ENCODE results near the gene GHRL. TPM values are rescaled to one million over a fixed set of nuclear protein-coding genes. Genes with fewer than 3 reads are reported as not detected.
A peak's percentile ranks its signal among the peaks of the same experiment; 100 is the strongest.
"Not testable (repeated sequence)": the region's sequence is repeated elsewhere in the genome, so short reads cannot be mapped to it uniquely, and the experiment has no call there.

GHRL gene
- total RNA-seq, 1 donor: under 0.01 TPM

- H3K27ac ChIP-seq (ENCODE audit: low read depth, low read length): no peak overlapping the region
- no peaks in the 10 kb centered on the region for H3K4me1 ChIP-seq (ENCODE audit: insufficient read depth, low read length)
- no peak overlapping the region for H2AFZ ChIP-seq (ENCODE audit: low read length)
- H3K4me2 ChIP-seq (ENCODE audit: insufficient read depth, low read length): no peak overlapping the region
- no peaks in the 10 kb centered on the region for H3K79me2 ChIP-seq (ENCODE audit: insufficient read depth, low read length)
- no peak overlapping the region for H3K4me3 ChIP-seq (ENCODE audit: insufficient read depth, low read length)
- H3K9me3 ChIP-seq (ENCODE audit: low read depth, low read length): no peaks in the 10 kb centered on the region
- no peak for DNase-seq (ENCODE audit: insufficient read length, low spot score, missing footprints)
- peaks cover 15% of the 10 kb centered on the region for H4K20me1 ChIP-seq (ENCODE audit: insufficient read depth, low read length)
- peaks cover 61% of the 10 kb centered on the region for H3K36me3 ChIP-seq (ENCODE audit: insufficient read depth, low read length)
- H3K27me3 ChIP-seq (ENCODE audit: insufficient read depth, low read length): no peaks in the 10 kb centered on the region
- TF ChIP-seq CTCF (IDR thresholded peaks at IDR 0.05; ENCODE audit: extremely low read depth, low read depth, low read length): no peak
Measured at GRCh38 chr3:10300087-10300486, 7.3 kb upstream of the GHRL start.

DNA sequence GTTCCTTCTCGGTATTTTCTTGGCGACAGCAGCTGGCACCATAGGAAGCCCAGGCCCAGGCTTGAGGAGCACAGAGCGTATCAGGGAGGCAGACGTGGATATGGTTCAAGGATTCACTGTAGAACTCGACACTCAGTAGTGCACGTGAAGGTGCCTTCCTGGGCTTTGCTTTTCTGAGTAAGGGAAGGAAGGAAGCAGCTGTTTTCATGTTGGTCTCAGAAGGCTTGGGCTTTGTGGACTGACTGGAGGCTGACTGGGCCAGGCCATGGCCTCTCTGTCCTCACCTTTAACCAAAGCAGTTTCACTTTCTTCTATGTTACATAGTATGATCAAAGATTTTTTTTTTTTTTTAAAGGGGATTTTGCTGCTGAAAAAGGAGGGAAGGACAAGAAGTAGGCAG is 6.9 kb upstream of the GHRL start:
- Histone ChIP-seq H3K4me2 (ENCODE audit: insufficient read depth, low read length) (no peak overlapping the region), H3K36me3 (ENCODE audit: insufficient read depth, low read length) (peaks cover 57% of the 10 kb centered on the region), H3K4me1 (ENCODE audit: insufficient read depth, low read length) (no peaks in the 10 kb centered on the region), H3K79me2 (ENCODE audit: insufficient read depth, low read length) (no peaks in the 10 kb centered on the region), H4K20me1 (ENCODE audit: insufficient read depth, low read length) (peaks cover 15% of the 10 kb centered on the region), H3K9me3 (ENCODE audit: low read depth, low read length) (no peaks in the 10 kb centered on the region), H3K4me3 (ENCODE audit: insufficient read depth, low read length) (no peak overlapping the region), H3K27ac (ENCODE audit: low read depth, low read length) (no peak overlapping the region), H3K27me3 (ENCODE audit: insufficient read depth, low read length) (no peaks in the 10 kb centered on the region), H2AFZ (ENCODE audit: low read length) (no peak overlapping the region)
- no peak for TF ChIP-seq CTCF (IDR thresholded peaks at IDR 0.05; ENCODE audit: extremely low read depth, low read depth, low read length)
- no peak for DNase-seq (ENCODE audit: insufficient read length, low spot score, missing footprints)

GRCh38 chr3:10299175-10299574 is 6.4 kb upstream of the GHRL start:
- H4K20me1 ChIP-seq (ENCODE audit: insufficient read depth, low read length): peaks cover 15% of the 10 kb centered on the region
- no peak overlapping the region for H3K27ac ChIP-seq (ENCODE audit: low read depth, low read length)
- H3K4me1 ChIP-seq (ENCODE audit: insufficient read depth, low read length): no peaks in the 10 kb centered on the region
- H3K79me2 ChIP-seq (ENCODE audit: insufficient read depth, low read length): no peaks in the 10 kb centered on the region
- no peaks in the 10 kb centered on the region for H3K27me3 ChIP-seq (ENCODE audit: insufficient read depth, low read length)
- no peaks in the 10 kb centered on the region for H3K9me3 ChIP-seq (ENCODE audit: low read depth, low read length)
- no peak overlapping the region for H3K4me2 ChIP-seq (ENCODE audit: insufficient read depth, low read length)
- no peak for DNase-seq (ENCODE audit: insufficient read length, low spot score, missing footprints)
- peaks cover 52% of the 10 kb centered on the region for H3K36me3 ChIP-seq (ENCODE audit: insufficient read depth, low read length)
- peak; percentile 15 for TF ChIP-seq CTCF (IDR thresholded peaks at IDR 0.05; ENCODE audit: extremely low read depth, low read depth, low read length)
- no peak overlapping the region for H3K4me3 ChIP-seq (ENCODE audit: insufficient read depth, low read length)
- no peak overlapping the region for H2AFZ ChIP-seq (ENCODE audit: low read length)

DNA sequence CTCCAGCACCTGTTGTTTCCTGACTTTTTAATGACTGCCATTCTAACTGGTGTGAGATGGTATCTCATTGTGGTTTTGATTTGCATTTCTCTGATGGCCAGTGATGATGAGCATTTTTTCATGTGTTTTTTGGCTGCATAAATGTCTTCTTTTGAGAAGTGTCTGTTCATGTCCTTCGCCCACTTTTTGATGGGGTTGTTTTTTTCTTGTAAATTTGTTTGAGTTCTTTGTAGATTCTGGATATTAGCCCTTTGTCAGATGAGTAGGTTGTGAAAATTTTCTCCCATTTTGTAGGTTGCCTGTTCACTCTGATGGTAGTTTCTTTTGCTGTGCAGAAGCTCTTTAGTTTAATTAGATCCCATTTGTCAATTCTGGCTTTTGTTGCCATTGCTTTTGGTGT is 5.3 kb upstream of the GHRL start:
- not testable (repeated sequence) for H3K79me2 ChIP-seq (ENCODE audit: insufficient read depth, low read length); H3K9me3 ChIP-seq (ENCODE audit: low read depth, low read length); H3K27ac ChIP-seq (ENCODE audit: low read depth, low read length); H3K4me1 ChIP-seq (ENCODE audit: insufficient read depth, low read length); H3K4me3 ChIP-seq (ENCODE audit: insufficient read depth, low read length); H3K4me2 ChIP-seq (ENCODE audit: insufficient read depth, low read length); H3K27me3 ChIP-seq (ENCODE audit: insufficient read depth, low read length); DNase-seq (ENCODE audit: insufficient read length, low spot score, missing footprints); H2AFZ ChIP-seq (ENCODE audit: low read length)
- peaks cover 44% of the 10 kb centered on the region for H3K36me3 ChIP-seq (ENCODE audit: insufficient read depth, low read length)
- H4K20me1 ChIP-seq (ENCODE audit: insufficient read depth, low read length): peaks cover 11% of the 10 kb centered on the region
